OCI-LY3 (cell line): ENCODE measurements around the gene MT1H.
"Not testable (repeated sequence)": the region's sequence is repeated elsewhere in the genome, so short reads cannot be mapped to it uniquely, and the experiment has no call there.

ENCODE experiments used
- H2AFZ ChIP-seq: fragments of 200-600, 300-600 bp; shearing (Covaris generic); 2 replicates; pipeline ENCODE4 v1.6.0; 2014; ENCODE audit warnings: antibody characterized with exemption, low read depth, low read length
- H3K27ac ChIP-seq: fragments of 200-600, 300-600 bp; sonication (generic); 2 replicates; pipeline ENCODE4 v1.5.1; 2014; ENCODE audit warnings: mild to moderate bottlenecking, low read length, moderate library complexity, mixed read lengths
- H3K27me3 ChIP-seq: fragments of 200-600, 300-600 bp; sonication (generic); 2 replicates; pipeline ENCODE4 v1.6.1; 2014; ENCODE audit warnings: low read depth, low read length, mixed read lengths
- H3K36me3 ChIP-seq: fragments of 200-600, 300-600 bp; sonication (generic); replicated peaks from 2 replicates; pipeline ENCODE3; 2014; ENCODE audit warnings: low read depth, low read length, mixed read lengths
- H3K4me1 ChIP-seq: fragments of 300-600, 200-600 bp; sonication (generic); 2 replicates; pipeline ENCODE4 v1.6.1; 2014; ENCODE audit warnings: low read length, mixed read lengths
- H3K4me2 ChIP-seq: fragments of 200-600, 300-600 bp; sonication (generic); 2 replicates; pipeline ENCODE4 v1.6.1; 2014; ENCODE audit warnings: low read length, mixed read lengths
- H3K4me3 ChIP-seq: fragments of 300-600, 200-600 bp; sonication (generic); 2 replicates; pipeline ENCODE4 v1.5.1; 2014; ENCODE audit warnings: antibody characterized with exemption, mild to moderate bottlenecking, low read length, moderate library complexity
- H3K79me2 ChIP-seq: fragments of 300-600, 200-600 bp; shearing (Covaris generic); 2 replicates; pipeline ENCODE4 v1.6.1; 2014; ENCODE audit warnings: mild to moderate bottlenecking, low read length, mixed read lengths
- H3K9ac ChIP-seq: fragments of 300-600, 200-600 bp; shearing (Covaris generic); 2 replicates; pipeline ENCODE4 v1.6.0; 2014; ENCODE audit warnings: mild to moderate bottlenecking, low read length, moderate library complexity
- H3K9me3 ChIP-seq: fragments of 200-600, 300-600 bp; shearing (Covaris generic); 2 replicates; pipeline ENCODE4 v1.6.1; 2014; ENCODE audit warnings: low read length, mixed read lengths; ENCODE audit not compliant: insufficient read depth
- H4K20me1 ChIP-seq: fragments of 200-600, 300-600 bp; sonication (generic); 2 replicates; pipeline ENCODE4 v1.6.1; 2016; ENCODE audit warnings: low read length, mixed read lengths; ENCODE audit not compliant: insufficient read depth
- CTCF ChIP-seq: fragments of 200-600, 300-600 bp; sonication (generic); IDR thresholded peaks from 2 replicates; pipeline ENCODE4 v1.5.1; 2014; ENCODE audit warnings: antibody characterized with exemption, low read length, low read depth
- EZH2phosphoT487 ChIP-seq: fragments of 200-600 bp; shearing (Covaris generic); IDR thresholded peaks from 2 replicates; pipeline ENCODE4 v1.6.1; 2018; ENCODE audit warnings: antibody characterized with exemption, mixed run types, low read depth

MT1H gene

GRCh38 chr16:56716761-56717160, 47.1 kb downstream of the MT1H start:
- Histone ChIP-seq H2AFZ (no peak overlapping the region), H4K20me1 (no peaks in the 10 kb centered on the region), H3K4me2 (no peak overlapping the region), H3K79me2 (no peaks in the 10 kb centered on the region), H3K9me3 (no peaks in the 10 kb centered on the region), H3K27me3 (0 out of 2 replicates have a peak, but pooled peaks cover 6% of the 10 kb centered on the region), H3K36me3 (no peaks in the 10 kb centered on the region), H3K4me1 (no peaks in the 10 kb centered on the region), H3K27ac (no peak overlapping the region), H3K9ac (no peak overlapping the region), H3K4me3 (no peak overlapping the region)
- TF ChIP-seq EZH2phosphoT487 = no peak
- TF ChIP-seq CTCF = no peak

GRCh38 chr16:56717532-56717931, 47.9 kb downstream of the MT1H start:
- not testable (repeated sequence) for H3K79me2 ChIP-seq, H3K4me3 ChIP-seq, H3K4me2 ChIP-seq, H3K9ac ChIP-seq, H4K20me1 ChIP-seq, H2AFZ ChIP-seq, H3K27ac ChIP-seq, H3K4me1 ChIP-seq, H3K9me3 ChIP-seq, H3K36me3 ChIP-seq
- H3K27me3 ChIP-seq = peaks cover 11% of the 10 kb centered on the region; the same call in 1 of the 2 replicates
